ENCODE results near the gene DMRTB1.

DMRTB1 gene

GRCh38 chr1:53438427-53439336, 20.5 kb upstream of the DMRTB1 start:
- DNase-seq: no peak

DNA sequence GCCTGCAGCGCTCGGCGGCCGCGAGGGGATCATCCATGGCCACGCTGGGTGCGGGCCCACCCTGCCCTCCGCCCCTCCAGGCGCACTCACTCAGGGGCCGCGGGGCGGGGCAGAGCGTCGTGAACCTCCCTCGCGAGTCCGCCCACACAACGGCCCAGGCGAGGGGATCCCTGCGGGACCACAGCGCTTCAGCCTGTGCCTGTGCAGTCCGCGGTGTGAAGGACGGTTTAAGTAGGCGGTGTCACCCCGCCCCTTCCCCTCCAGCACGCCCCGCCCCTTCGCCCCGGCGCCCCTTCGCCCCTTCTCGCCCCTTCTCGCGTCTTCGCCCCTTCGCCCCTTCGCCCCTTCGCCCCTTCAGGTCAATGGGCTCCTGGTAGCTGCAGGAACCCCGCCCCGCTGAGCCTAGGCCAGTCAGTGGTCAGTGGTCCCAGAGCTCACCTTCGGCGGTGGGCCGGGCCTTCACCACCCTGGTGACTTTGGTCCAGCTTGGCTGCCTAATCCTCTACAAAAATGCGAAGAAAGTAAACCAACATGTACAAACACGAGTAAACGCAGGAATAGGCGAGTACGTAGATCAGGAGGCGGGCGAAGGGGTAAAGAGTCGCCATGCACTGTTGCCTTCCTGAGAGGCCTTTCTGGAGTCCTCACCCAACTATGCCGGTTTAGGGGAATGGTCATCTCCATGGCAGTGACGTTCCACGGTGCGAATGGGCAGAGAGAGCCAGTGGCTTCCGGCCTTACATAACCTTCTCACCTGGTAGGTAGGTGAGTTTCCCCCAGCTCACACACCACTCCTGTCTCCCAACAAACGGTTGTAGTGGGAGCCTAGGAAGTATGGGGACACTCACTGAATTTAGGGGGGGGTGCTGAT, 19.6 kb upstream of the DMRTB1 start:
- DNase-seq: no peak

DNA sequence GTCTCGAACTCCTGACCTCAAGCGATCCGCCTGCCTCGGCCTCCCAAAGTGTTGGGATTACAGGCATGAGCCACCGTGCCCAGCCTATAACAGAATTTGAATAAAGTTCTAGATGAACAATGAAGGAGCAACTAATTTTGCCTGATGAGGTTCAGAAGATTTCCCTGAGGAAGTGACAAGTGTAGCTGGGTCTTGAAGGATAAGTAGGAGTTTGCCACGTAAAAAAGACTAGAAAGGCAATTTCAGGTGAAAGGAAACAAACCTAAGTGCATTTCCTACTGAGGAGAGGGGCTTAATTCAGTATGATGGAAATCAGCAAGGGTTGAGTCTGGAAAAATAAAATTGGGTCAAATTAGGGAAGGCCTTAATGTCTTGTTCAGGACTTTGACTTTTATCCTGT, 18.6 kb upstream of the DMRTB1 start:
- no peak for DNase-seq

DNA sequence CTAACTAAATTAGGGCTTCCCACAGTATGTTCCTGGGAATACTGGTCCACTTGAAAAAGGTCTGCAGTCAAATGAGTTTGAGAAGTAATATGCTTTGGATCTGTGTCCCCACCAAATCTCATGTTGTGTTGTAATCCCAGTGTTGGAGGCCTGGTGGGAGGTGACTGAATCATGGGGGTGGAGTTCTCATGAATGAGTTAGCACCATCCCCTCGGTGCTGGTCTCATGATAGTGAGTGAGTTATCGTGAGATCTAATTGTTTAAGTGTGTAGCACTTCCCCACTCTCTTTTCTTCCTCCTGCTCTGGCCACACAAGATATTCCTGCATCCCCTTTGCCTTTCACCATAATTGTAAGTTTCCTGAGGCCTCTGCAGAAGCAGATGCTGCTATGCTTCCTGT, 16.9 kb upstream of the DMRTB1 start:
- DNase-seq: no peak

- no peak for DNase-seq
Observed at GRCh38 chr1:53446051-53446450, 13.1 kb upstream of the DMRTB1 start.

- DNase-seq: no peak
Observed at GRCh38 chr1:53447413-53447812, 11.8 kb upstream of the DMRTB1 start.

GRCh38 chr1:53448241-53448841, 10.9 kb upstream of the DMRTB1 start:
- no peak for DNase-seq

DNA sequence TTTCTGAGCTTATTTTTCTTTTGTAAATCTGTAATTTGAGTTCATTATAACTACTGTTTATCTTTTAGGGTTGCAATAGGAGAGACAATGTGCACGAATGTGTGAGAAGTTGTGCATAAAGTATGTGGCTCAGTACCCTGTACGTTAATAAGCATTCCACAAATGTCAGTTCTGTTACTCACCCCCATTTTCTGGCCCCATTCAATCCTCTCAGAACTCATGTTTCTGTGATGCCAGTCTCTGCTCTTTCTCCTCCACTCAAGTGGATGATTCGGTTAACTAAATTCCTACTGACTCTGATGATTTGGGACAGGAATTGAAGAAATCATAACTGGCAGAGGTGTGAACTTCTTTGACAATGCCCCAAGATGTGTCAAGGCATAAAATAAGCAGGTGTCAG, 10.2 kb upstream of the DMRTB1 start:
- DNase-seq: no peak

- DNase-seq: no peak
Observed at GRCh38 chr1:53449693-53450092, 9.5 kb upstream of the DMRTB1 start.

GRCh38 chr1:53450225-53450624, 9.0 kb upstream of the DMRTB1 start:
- no peak for DNase-seq

DNA sequence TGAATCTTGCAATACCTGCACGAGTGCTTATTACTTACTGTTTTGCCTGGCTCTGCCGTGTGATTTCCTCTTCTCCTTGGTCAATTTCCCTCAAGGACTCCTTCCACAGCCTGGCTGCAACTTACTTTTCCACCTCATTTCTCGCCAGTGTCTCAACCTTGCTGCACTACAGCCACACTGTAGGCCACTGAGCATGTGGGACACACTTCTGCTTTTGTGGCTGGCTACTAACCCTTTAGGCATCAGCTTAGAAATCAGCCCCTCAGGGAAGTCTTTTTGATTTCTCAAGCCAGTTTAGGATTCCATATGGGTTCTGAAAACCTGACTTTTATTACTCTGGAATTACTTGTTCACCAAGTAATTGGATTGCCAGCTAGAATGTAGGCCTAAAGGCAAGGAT, 5.2 kb upstream of the DMRTB1 start:
- DNase-seq: no peak

- DNase-seq: no peak
Observed at GRCh38 chr1:53455364-53455991, 3.7 kb upstream of the DMRTB1 start.

- no peak for DNase-seq
Observed at GRCh38 chr1:53458634-53459033, 565 bp upstream of the DMRTB1 start.

DNA sequence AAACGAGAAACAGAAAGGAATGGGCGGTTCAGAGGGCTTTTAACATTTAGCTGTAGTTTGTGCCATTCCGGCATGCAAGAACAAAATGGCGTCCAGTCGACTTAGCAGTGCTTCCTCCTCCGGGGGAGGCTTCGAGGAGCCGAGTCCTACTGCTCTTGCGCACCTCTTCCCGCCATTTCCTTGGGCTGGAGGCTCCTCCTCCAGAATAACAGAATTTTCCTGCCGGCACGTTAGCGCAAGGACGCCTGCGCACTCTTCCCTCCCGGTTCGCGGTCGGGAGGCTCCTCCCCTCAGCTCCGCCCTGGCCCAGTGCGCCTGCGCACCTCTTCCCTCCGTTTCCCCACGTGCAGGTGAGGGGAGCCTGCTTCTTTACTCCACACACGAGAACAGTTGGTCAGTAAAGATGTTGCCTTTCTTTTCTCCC, 1.0 kb downstream of the DMRTB1 start:
- no peak for DNase-seq

DNA sequence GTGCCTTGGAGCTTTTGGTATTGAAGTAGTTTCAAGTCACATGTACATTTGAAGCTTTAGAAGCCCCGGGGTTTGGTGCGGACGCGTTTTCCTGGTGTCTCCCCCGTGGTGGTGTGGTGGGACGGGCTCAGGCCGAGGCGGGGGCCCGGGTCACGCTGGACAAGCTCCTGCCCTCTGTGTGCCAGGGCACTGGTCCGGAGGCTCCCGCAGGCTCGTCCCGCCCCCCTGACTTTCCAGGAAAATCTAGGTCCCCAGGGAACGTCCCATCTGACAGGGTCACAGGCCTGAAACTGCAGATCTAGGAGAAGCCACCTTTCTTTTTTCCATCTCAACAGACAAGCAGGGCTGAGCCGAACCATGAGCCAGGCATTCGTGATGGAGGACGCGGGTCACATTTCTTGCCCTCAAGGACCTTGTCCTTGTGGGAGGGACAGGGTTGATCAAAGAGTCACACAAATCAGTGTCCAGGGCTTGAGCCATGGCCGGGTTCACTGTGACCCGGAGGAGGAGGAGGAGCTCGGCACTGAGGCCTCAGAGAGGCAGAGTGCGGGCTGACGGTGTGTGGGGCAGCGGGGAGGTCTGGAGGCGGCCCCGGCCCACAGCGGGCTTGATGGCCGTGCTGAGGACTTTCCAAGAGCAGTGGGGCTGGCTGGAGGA, 1.6 kb downstream of the DMRTB1 start:
- no peak for DNase-seq

DNA sequence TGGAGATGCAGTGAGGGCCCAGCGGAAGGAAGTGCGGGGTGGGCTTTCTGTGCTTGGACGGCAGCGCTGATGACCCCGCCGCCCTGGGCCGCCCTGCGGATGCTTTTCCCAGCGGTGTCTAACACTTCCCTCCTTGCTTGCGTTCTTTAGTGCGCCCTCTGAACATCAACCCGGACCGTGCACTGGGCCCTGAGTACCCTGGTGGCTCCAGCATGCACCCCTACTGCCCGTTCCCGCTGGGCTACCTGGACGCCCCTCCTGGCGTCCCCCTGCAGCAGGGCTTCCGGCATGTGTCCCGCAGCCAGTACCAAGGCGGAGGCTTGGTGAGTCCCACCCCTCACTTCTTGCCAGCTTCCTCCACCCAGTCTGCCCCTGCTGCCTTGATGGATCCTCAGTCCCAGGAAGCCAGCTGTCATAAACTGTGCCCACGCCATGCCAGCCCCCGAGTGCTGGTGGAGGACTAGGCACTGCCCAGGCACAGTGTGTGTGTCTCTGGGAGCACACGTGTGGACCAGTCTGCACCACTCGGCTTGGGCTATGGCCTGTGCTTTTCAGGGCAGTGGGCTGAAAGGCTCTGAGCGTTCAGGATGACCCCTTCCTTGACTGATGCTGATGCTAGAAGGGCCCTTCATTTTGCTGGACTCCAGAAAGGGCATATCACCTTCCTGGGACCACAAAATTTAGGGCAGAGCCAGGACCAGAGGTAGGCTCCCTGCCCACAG, 2.3 kb downstream of the DMRTB1 start:
- DNase-seq: no peak

GRCh38 chr1:53462193-53462592, 3.0 kb downstream of the DMRTB1 start:
- no peak for DNase-seq

GRCh38 chr1:53462769-53463501, 3.7 kb downstream of the DMRTB1 start:
- DNase-seq: no peak

- DNase-seq: no peak
Observed at GRCh38 chr1:53463961-53464899, 5.0 kb downstream of the DMRTB1 start.

All from stimulated activated CD4-positive, alpha-beta T cell treated with anti-CD3 and anti-CD28 coated beads, Interleukin-1b, Interleukin-23, amount 100 ng/mL, for 48 hours (primary cell).